ENCODE data around the gene HNRNPU.
A peak's percentile ranks its signal among the peaks of the same experiment; 100 is the strongest.
"Not testable (repeated sequence)": the region's sequence is repeated elsewhere in the genome, so short reads cannot be mapped to it uniquely, and the experiment has no call there.

The HNRNPU gene

DNA sequence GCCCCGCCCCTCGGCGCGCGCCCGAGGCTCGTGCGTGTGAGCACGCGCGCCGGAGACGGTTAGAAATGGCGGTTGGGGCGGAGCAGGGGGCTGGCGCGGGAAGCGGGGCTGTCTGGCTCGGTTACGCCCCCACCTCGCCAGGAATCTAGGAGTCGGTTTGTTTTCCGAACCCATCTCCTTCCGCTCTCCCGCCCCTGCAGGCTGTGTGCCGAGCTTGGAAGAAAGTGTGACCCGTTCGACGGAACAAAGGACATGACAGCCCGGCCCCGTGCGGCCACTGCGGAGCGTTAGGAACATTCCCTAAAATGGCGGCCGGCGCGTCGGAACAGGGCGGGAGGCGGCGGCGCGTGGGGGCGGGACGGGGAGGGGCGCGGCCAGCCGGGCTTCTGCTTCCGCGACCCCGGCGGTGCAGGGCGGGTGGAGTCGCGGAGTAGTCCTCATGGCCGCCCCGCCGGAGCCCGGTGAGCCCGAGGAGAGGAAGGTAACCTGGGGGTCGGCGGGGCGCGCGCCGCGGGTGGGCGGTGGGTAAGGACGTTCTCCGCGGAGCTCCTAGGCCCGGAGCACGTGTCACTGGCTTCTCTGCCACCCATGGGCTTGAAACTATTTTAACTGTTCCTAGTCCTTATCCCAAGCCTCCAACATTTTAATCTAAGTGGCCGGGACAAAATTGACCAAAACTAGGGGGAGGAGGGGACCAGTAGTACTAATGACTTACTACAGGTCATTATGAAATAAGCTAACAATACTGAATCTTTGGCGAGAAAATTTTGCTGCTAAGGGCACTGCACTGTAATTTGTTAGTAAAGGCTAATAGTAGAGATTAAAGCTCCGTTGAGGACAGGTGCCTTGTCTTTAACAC lies 28.8 kb downstream of the HNRNPU start, which contains the start of gene COX20:
COX20 (plus strand) TSS at position 383 of the 859 bp plus-strand sequence; CDS start at position 440, 57 bp downstream.
- no peaks in the 10 kb centered on the region for H3K9me3 ChIP-seq (ENCODE audit: control extremely low read depth in 1 of 5, control insufficient read depth in 4 of 5, insufficient read depth in 2 of 5, low read depth in 1 of 5, low read length in 4 of 5)
- peaks cover 21 to 44% (median 29%) of the 10 kb centered on the region in 4 experiments for H3K4me1 ChIP-seq (ENCODE audit: control extremely low read depth in 1 of 4, control insufficient read depth in 4 of 4, insufficient read depth in 4 of 4, low read length in 3 of 4)
- peak within 1 kb of the TSS; percentile 97 to 98 for H3K27ac ChIP-seq (ENCODE audit: insufficient read depth in 1 of 2, low read depth in 1 of 2, low read length in 2 of 2, poor library complexity in 1 of 2, severe bottlenecking in 2 of 2)
- WGBS (ENCODE audit: insufficient coverage): 0% methylated on average over 52 of the region's 77 CpGs
- CTCF ChIA-PET: interaction anchor here (1.1 to 5.6 kb wide), 10 partner anchors 8 to 207 kb away, joined by 3 to 36 read pairs (median 6); no protein-coding TSS in a partner anchor
- POLR2A ChIA-PET: interaction anchor here (0.6 to 4.0 kb wide), 6 partner anchors 18 to 135 kb away, joined by 3 to 44 read pairs (median 16); partner anchors contain the start of gene HNRNPU
- H3K36me3 ChIP-seq (ENCODE audit: control insufficient read depth in 4 of 4, insufficient read depth in 4 of 4, low read length in 3 of 4): peaks cover 0 to 24% (median 10%) of the 10 kb centered on the region in 4 experiments
- H3K27me3 ChIP-seq (replicated peaks in 2 of 5; ENCODE audit: control insufficient read depth in 4 of 5, insufficient read depth in 5 of 5, low read length in 4 of 5): no peaks in the 10 kb centered on the region
- DNase-seq: peak; percentile 93 to 97 (median 97)
- H3K4me3 ChIP-seq (ENCODE audit: control insufficient read depth in 1 of 7, extremely low read depth in 1 of 7, insufficient read depth in 4 of 7, low read depth in 2 of 7, low read length in 6 of 7): peak within 1 kb of the TSS; percentile 50 to 98 (median 89)

DNA sequence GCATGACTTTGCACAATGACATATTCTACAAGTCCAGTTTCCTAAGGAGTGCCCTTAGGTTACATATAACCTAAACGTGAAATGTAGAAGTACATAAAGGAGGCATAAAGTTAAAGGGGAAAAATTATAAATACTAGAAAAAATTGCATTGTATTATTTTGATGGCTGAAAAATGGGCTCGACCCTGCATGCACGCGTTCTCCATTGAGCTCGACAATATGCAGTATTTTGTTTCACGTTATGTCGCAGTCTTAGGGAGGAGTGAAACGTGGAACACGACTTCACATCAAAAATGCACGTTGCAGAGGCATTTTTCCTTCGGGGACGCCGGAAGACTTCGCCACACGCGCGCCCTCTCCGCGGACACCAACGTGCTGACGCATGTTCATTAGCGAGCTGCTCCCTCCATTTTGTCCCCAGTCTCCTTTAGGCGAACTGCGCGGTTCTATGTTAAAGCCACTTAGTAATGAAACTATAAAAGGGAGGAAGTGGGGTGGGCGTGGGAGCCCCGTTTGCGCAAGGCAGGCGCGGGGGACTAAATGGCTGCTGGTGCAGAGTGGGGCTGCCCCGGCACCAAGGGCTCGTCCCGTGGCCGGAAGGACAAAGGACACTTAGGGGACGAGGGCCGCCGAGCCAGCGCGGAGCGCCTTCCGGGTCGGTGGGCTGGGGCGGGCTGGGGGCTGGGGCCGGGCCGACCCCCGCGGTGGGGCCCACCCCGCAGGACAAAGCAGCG lies 29.6 kb downstream of the HNRNPU start:
- Histone ChIP-seq H3K4me3 (ENCODE audit: control insufficient read depth in 1 of 7, extremely low read depth in 1 of 7, insufficient read depth in 4 of 7, low read depth in 2 of 7, low read length in 6 of 7) (peak overlapping the region; percentile 48 to 98 (median 89)), H3K27me3 (replicated peaks in 2 of 5; ENCODE audit: control insufficient read depth in 4 of 5, insufficient read depth in 5 of 5, low read length in 4 of 5) (no peaks in the 10 kb centered on the region), H3K36me3 (ENCODE audit: control insufficient read depth in 4 of 4, insufficient read depth in 4 of 4, low read length in 3 of 4) (peaks cover 0 to 16% (median 4%) of the 10 kb centered on the region in 4 experiments), H3K4me1 (ENCODE audit: control extremely low read depth in 1 of 4, control insufficient read depth in 4 of 4, insufficient read depth in 4 of 4, low read length in 3 of 4) (peaks cover 21 to 40% (median 29%) of the 10 kb centered on the region in 4 experiments), H3K27ac (ENCODE audit: insufficient read depth in 1 of 2, low read depth in 1 of 2, low read length in 2 of 2, poor library complexity in 1 of 2, severe bottlenecking in 2 of 2) (peak overlapping the region; percentile 97 to 98), H3K9me3 (ENCODE audit: control extremely low read depth in 1 of 5, control insufficient read depth in 4 of 5, insufficient read depth in 2 of 5, low read depth in 1 of 5, low read length in 4 of 5) (no peaks in the 10 kb centered on the region)
- POLR2A ChIA-PET: interaction anchor here (0.6 to 4.0 kb wide), 7 partner anchors 19 to 136 kb away, joined by 3 to 44 read pairs (median 5); partner anchors contain the start of gene HNRNPU
- CTCF ChIA-PET: interaction anchor here (1.1 to 5.6 kb wide), 8 partner anchors 8 to 186 kb away, joined by 3 to 36 read pairs (median 5); a partner anchor contains a TSS
- DNase-seq: peak; percentile 98 to 99 (median 98)
- WGBS (ENCODE audit: insufficient coverage): under 1% methylated on average over 30 of the region's 49 CpGs

DNA sequence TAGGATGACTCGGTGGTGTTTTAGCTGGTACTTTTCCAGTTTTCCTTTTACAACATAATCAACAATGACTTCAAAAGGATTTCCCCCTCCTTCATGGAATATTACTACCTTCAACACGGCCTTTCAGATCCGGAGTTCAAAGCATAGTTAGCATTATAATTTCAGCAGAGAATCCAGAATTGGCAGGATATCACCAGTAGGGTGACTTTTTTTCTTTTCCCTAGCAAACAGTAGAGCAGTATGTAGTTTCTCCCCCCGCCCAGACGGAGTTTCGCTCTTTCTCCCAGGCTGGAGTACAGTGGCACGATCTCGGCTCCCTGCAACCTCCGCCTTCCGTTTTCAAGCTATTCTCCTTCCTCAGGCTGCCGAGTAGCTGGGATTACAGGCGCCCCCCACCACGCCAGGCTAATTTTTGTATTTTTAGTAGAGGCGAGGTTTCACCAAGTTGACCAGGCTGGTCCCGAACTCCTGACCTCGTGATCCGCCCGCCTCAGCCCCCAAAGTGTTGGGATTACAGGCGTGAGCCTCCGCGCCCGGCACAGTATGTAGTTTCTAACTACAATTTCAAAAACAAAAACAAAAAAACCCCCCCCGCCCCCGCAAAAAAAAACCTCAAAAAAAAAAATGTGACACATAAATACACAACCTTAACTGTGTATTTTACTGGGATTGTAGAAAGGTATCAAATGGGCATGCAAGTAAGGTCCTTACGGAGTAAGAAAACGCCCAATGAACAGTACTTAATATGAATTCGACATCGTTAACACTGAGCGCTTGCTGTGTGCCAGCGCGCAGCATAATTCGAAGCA lies 30.4 kb downstream of the HNRNPU start:
- Histone ChIP-seq H3K36me3 (ENCODE audit: control insufficient read depth in 4 of 4, insufficient read depth in 4 of 4, low read length in 3 of 4) (peaks cover 0 to 8% (median 1%) of the 10 kb centered on the region in 4 experiments), H3K9me3 (ENCODE audit: control extremely low read depth in 1 of 5, control insufficient read depth in 4 of 5, insufficient read depth in 2 of 5, low read depth in 1 of 5, low read length in 4 of 5) (no peaks in the 10 kb centered on the region), H3K27ac (ENCODE audit: insufficient read depth in 1 of 2, low read depth in 1 of 2, low read length in 2 of 2, poor library complexity in 1 of 2, severe bottlenecking in 2 of 2) (peak overlapping the region; percentile 97 to 98), H3K4me1 (ENCODE audit: control extremely low read depth in 1 of 4, control insufficient read depth in 4 of 4, insufficient read depth in 4 of 4, low read length in 3 of 4) (peaks cover 21 to 36% (median 29%) of the 10 kb centered on the region in 4 experiments), H3K27me3 (replicated peaks in 2 of 5; ENCODE audit: control insufficient read depth in 4 of 5, insufficient read depth in 5 of 5, low read length in 4 of 5) (no peaks in the 10 kb centered on the region), H3K4me3 (ENCODE audit: control insufficient read depth in 1 of 7, extremely low read depth in 1 of 7, insufficient read depth in 4 of 7, low read depth in 2 of 7, low read length in 6 of 7) (peak overlapping the region; percentile 55 to 98 (median 89))
- CTCF ChIA-PET: interaction anchor here (1.0 to 5.6 kb wide), 10 partner anchors 9 to 185 kb away, joined by 3 to 36 read pairs (median 5); a partner anchor contains a TSS
- DNase-seq: peak; percentile 85 to 93 (median 90)
- 0% methylated on average over 11 of the region's 32 CpGs for WGBS (ENCODE audit: insufficient coverage)
- POLR2A ChIA-PET: interaction anchor here (0.6 to 4.0 kb wide), 7 partner anchors 14 to 137 kb away, joined by 3 to 44 read pairs (median 4); partner anchors contain the start of gene HNRNPU

DNA sequence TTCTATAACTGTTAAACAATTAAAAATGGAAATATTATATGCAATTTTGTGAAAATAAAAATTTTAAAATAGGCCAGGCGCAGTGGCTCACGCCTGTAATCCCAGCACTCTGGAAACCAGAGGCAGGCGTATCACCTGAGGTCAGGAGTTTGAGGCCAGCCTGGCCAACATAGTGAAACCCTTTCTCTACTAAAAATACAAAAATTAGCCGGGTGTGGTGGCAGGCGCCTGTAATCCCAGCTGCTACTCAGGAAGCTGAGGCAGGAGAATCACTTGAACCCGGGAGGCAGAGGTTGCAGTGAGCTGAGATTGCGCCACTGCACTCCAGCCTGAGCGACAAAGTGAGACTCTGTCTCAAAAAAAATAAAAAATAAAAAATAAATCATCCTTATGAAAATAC lies 31.1 kb downstream of the HNRNPU start:
- not testable (repeated sequence) for H3K9me3 ChIP-seq (ENCODE audit: control extremely low read depth in 1 of 5, control insufficient read depth in 4 of 5, insufficient read depth in 2 of 5, low read depth in 1 of 5, low read length in 4 of 5); H3K36me3 ChIP-seq (ENCODE audit: control insufficient read depth in 4 of 4, insufficient read depth in 4 of 4, low read length in 3 of 4); DNase-seq; H3K27me3 ChIP-seq (replicated peaks in 2 of 5; ENCODE audit: control insufficient read depth in 4 of 5, insufficient read depth in 5 of 5, low read length in 4 of 5)
- peaks cover 21 to 36% (median 28%) of the 10 kb centered on the region in 4 experiments for H3K4me1 ChIP-seq (ENCODE audit: control extremely low read depth in 1 of 4, control insufficient read depth in 4 of 4, insufficient read depth in 4 of 4, low read length in 3 of 4)
- ChIA-PET POLR2A (interaction anchor here (0.9 to 4.0 kb wide), 3 partner anchors 14 to 30 kb away, joined by 3 to 44 read pairs (median 42); partner anchors contain the start of gene HNRNPU), CTCF (interaction anchor here (1.0 to 5.6 kb wide), 6 partner anchors 8 to 37 kb away, joined by 3 to 36 read pairs (median 6); no protein-coding TSS in a partner anchor)
- H3K4me3 ChIP-seq (ENCODE audit: control insufficient read depth in 1 of 7, extremely low read depth in 1 of 7, insufficient read depth in 4 of 7, low read depth in 2 of 7, low read length in 6 of 7): peak overlapping the region in 6 of 7 experiments; percentile 84 to 98 (median 89)
- 100% methylated on average over 3 of the region's 8 CpGs for WGBS (ENCODE audit: insufficient coverage)
- H3K27ac ChIP-seq (ENCODE audit: insufficient read depth in 1 of 2, low read depth in 1 of 2, low read length in 2 of 2, poor library complexity in 1 of 2, severe bottlenecking in 2 of 2): peak overlapping the region; percentile 97 to 98

DNA sequence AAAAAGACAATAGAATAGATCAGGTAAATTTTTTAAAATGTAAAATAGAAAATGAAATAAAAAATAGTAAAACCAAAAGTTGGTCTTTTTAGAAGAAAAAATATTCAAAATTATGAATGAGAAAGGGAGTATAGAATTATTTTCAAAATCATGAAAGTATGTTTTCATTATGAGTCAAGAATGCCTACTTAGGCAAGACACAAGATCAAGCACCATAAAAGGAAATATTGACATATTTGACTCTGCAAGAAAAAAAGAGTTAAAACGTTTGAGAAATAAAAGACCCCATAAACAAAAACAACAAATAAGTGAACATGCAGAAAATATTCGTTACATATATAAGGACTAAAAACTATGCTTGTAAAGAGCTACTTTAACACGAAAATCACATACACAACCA lies 33.7 kb downstream of the HNRNPU start:
- ChIA-PET CTCF (interaction anchor here (1.0 kb wide), 1 partner anchor 11 kb away, joined by 3 read pairs; no protein-coding TSS in a partner anchor), POLR2A (interaction anchor here (0.6 kb wide), 1 partner anchor 217 kb away, joined by 3 read pairs; no protein-coding TSS in a partner anchor)
- no peak overlapping the region for H3K27ac ChIP-seq (ENCODE audit: insufficient read depth in 1 of 2, low read depth in 1 of 2, low read length in 2 of 2, poor library complexity in 1 of 2, severe bottlenecking in 2 of 2)

DNA sequence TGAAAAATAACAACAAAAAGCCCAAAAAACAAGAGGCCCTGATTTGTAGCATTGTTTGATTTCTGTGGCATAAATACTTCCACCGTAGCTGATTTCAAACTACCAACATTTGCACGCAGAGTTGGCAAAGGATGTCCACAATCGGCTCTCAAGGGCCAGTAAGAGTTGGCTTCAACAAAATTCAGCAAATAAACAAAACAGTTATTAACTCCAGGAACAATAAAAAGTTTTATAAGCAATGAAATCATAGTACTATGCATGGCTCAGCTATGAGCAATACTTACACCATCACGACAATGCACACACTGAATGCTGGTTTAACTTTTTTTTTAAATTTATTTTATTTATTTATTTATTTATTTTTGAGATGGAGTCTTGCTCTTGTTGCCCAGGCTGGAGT lies 37.6 kb downstream of the HNRNPU start:
- DNase-seq: no peak
- H3K4me1 ChIP-seq (ENCODE audit: control extremely low read depth in 1 of 4, control insufficient read depth in 4 of 4, insufficient read depth in 4 of 4, low read length in 3 of 4): no peaks in the 10 kb centered on the region
- WGBS (ENCODE audit: insufficient coverage): 100% methylated on average over 1 of the region's 4 CpGs
- no peak overlapping the region for H3K4me3 ChIP-seq (ENCODE audit: control insufficient read depth in 1 of 7, extremely low read depth in 1 of 7, insufficient read depth in 4 of 7, low read depth in 2 of 7, low read length in 6 of 7)
- ChIA-PET CTCF (interaction anchor here (2.2 kb wide), 1 partner anchor 10 kb away, joined by 7 read pairs; no protein-coding TSS in a partner anchor), POLR2A (no interaction called here)
- no peaks in the 10 kb centered on the region for H3K9me3 ChIP-seq (ENCODE audit: control extremely low read depth in 1 of 5, control insufficient read depth in 4 of 5, insufficient read depth in 2 of 5, low read depth in 1 of 5, low read length in 4 of 5)
- H3K36me3 ChIP-seq (ENCODE audit: control insufficient read depth in 4 of 4, insufficient read depth in 4 of 4, low read length in 3 of 4): no peaks in the 10 kb centered on the region
- H3K27me3 ChIP-seq (replicated peaks in 2 of 5; ENCODE audit: control insufficient read depth in 4 of 5, insufficient read depth in 5 of 5, low read length in 4 of 5): no peaks in the 10 kb centered on the region
- H3K27ac ChIP-seq (ENCODE audit: insufficient read depth in 1 of 2, low read depth in 1 of 2, low read length in 2 of 2, poor library complexity in 1 of 2, severe bottlenecking in 2 of 2): no peak overlapping the region

More for the DNA sequence above, 33.7 kb downstream of the HNRNPU start:
- Histone ChIP-seq H3K4me3 (ENCODE audit: control insufficient read depth in 1 of 7, extremely low read depth in 1 of 7, insufficient read depth in 4 of 7, low read depth in 2 of 7, low read length in 6 of 7) (no peak overlapping the region), H3K36me3 (ENCODE audit: control insufficient read depth in 4 of 4, insufficient read depth in 4 of 4, low read length in 3 of 4) (no peaks in the 10 kb centered on the region), H3K27me3 (replicated peaks in 2 of 5; ENCODE audit: control insufficient read depth in 4 of 5, insufficient read depth in 5 of 5, low read length in 4 of 5) (no peaks in the 10 kb centered on the region), H3K9me3 (ENCODE audit: control extremely low read depth in 1 of 5, control insufficient read depth in 4 of 5, insufficient read depth in 2 of 5, low read depth in 1 of 5, low read length in 4 of 5) (no peaks in the 10 kb centered on the region), H3K4me1 (ENCODE audit: control extremely low read depth in 1 of 4, control insufficient read depth in 4 of 4, insufficient read depth in 4 of 4, low read length in 3 of 4) (peaks cover 5 to 18% (median 12%) of the 10 kb centered on the region in 4 experiments)
- 100% methylated on average over 2 of the region's 3 CpGs for WGBS (ENCODE audit: insufficient coverage)
- no peak for DNase-seq
